Ovary (tissue), 3 donors: ENCODE data around the gene RALGPS1.

ENCODE experiments used
- EP300 ChIP-seq: sonication (generic); formaldehyde crosslinking; IDR thresholded peaks from one replicate; pipeline ENCODE4 v1.6.1; 2017; ENCODE audit warnings: antibody characterized with exemption
- TF ChIP-seq, protein P1 (sequence below), 3 donors: fragments of 450-650 bp in 2 of 3; fragments of 200-600 bp in 1 of 3; IDR thresholded peaks; one replicate each; pipeline versions ENCODE4 v1.5.1 to v1.8.0; 2016 to 2022; ENCODE audit warnings: antibody characterized with exemption in 3 of 3, mild to moderate bottlenecking in 1 of 3
- donor health status: DM: no; HTN: no; CAD: no.

DNA sequence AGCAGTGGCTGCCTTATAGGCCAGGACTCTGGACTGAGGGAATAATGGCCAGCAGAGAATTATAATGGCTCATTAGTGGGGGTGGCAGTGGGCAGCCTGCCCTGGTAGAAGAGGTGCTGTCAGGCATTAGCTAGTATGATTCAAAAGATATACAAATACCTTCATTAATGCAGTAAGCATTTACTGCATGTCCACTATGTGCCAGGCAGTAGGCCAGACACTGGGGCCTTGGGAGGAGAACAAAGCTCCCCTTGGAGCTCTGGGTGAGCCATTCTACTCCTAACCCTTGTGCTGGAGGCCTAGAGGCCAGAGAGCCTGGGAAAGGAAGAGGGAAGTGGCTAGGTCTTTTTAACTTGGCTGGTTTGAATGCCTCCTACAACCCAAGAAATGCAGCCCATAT lies 348.0 kb downstream of the RALGPS1 start:
- TF ChIP-seq, protein P1, sequence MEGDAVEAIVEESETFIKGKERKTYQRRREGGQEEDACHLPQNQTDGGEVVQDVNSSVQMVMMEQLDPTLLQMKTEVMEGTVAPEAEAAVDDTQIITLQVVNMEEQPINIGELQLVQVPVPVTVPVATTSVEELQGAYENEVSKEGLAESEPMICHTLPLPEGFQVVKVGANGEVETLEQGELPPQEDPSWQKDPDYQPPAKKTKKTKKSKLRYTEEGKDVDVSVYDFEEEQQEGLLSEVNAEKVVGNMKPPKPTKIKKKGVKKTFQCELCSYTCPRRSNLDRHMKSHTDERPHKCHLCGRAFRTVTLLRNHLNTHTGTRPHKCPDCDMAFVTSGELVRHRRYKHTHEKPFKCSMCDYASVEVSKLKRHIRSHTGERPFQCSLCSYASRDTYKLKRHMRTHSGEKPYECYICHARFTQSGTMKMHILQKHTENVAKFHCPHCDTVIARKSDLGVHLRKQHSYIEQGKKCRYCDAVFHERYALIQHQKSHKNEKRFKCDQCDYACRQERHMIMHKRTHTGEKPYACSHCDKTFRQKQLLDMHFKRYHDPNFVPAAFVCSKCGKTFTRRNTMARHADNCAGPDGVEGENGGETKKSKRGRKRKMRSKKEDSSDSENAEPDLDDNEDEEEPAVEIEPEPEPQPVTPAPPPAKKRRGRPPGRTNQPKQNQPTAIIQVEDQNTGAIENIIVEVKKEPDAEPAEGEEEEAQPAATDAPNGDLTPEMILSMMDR (IDR thresholded peaks at IDR 0.05) = no peak
- no peak for TF ChIP-seq EP300
